RWPE2 (cell line): ENCODE data around the gene LUZP1.

Experiments used
- ATAC-seq: fragments of 200-7000 bp; cut with Tn5 transposase; 3 replicates; pipeline ENCODE4 v1.9.1; 2021; ENCODE audit warnings: low read depth
- DNase-seq: peaks from one replicate; pipeline ENCODE4 v3.0.0-alpha.2; 2020; ENCODE audit warnings: low spot score
- H3K27ac ChIP-seq: fragments of 450-650 bp; 2 replicates; pipeline ENCODE4 v1.5.1; 2017; ENCODE audit warnings: mild to moderate bottlenecking; ENCODE audit not compliant: poor library complexity, severe bottlenecking
- H3K27me3 ChIP-seq: fragments of 250-450 bp; sonication (Bioruptor Pico); 2 replicates; pipeline ENCODE4 v1.5.1; 2021; ENCODE audit warnings: mild to moderate bottlenecking, moderate library complexity; ENCODE audit not compliant: insufficient read depth, poor library complexity, severe bottlenecking
- H3K36me3 ChIP-seq: fragments of 250-450 bp; sonication (Bioruptor Pico); 2 replicates; pipeline ENCODE4 v1.5.1; 2020; ENCODE audit warnings: low read depth, mild to moderate bottlenecking, moderate library complexity
- H3K4me1 ChIP-seq: fragments of 250-450 bp; sonication (Bioruptor Pico); 2 replicates; pipeline ENCODE4 v1.5.1; 2021; ENCODE audit warnings: mild to moderate bottlenecking, moderate library complexity; ENCODE audit not compliant: insufficient read depth, poor library complexity, severe bottlenecking
- H3K4me3 ChIP-seq: fragments of 250-450 bp; sonication (Bioruptor Pico); 2 replicates; pipeline ENCODE4 v1.5.1; 2021; ENCODE audit warnings: mild to moderate bottlenecking, moderate library complexity; ENCODE audit not compliant: severe bottlenecking
- H3K9me3 ChIP-seq: fragments of 250-450 bp; sonication (Bioruptor Pico); 2 replicates; pipeline ENCODE4 v1.5.1; 2021; ENCODE audit warnings: mild to moderate bottlenecking, moderate library complexity; ENCODE audit not compliant: severe bottlenecking
- TF ChIP-seq, protein P1 (sequence below): fragments of 450-650 bp; IDR thresholded peaks from one replicate; pipeline ENCODE4 v1.5.1; 2017; ENCODE audit warnings: mild to moderate bottlenecking, moderate library complexity; ENCODE audit not compliant: poor library complexity, severe bottlenecking

The LUZP1 gene

DNA sequence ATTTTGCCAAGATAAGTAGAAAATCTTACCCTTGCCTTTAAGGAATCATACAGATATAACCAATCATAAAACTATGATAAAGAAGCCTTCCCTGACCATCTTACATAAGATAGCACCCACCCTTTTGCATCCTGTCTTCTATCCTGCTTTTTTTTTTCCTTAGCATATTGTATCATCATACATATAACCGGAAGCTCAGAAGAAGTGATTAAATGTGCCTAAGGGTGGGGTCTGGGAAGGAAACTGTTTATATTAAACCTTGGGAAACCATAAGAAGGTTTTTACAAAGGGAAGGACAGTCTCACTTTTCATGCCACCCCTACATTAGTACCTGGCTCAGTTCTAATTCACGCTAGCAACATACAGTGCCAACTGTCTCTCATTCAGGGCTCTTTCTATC is 66.8 kb downstream of the LUZP1 start:
- Histone ChIP-seq H3K4me3 (no peak overlapping the region), H3K9me3 (no peaks in the 10 kb centered on the region), H3K27me3 (no peaks in the 10 kb centered on the region), H3K4me1 (peaks cover 48% of the 10 kb centered on the region), H3K27ac (peak overlapping the region; percentile 96), H3K36me3 (peaks cover 36% of the 10 kb centered on the region)
- TF ChIP-seq, protein P1, sequence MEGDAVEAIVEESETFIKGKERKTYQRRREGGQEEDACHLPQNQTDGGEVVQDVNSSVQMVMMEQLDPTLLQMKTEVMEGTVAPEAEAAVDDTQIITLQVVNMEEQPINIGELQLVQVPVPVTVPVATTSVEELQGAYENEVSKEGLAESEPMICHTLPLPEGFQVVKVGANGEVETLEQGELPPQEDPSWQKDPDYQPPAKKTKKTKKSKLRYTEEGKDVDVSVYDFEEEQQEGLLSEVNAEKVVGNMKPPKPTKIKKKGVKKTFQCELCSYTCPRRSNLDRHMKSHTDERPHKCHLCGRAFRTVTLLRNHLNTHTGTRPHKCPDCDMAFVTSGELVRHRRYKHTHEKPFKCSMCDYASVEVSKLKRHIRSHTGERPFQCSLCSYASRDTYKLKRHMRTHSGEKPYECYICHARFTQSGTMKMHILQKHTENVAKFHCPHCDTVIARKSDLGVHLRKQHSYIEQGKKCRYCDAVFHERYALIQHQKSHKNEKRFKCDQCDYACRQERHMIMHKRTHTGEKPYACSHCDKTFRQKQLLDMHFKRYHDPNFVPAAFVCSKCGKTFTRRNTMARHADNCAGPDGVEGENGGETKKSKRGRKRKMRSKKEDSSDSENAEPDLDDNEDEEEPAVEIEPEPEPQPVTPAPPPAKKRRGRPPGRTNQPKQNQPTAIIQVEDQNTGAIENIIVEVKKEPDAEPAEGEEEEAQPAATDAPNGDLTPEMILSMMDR: no peak
- DNase-seq (no peak), ATAC-seq (peak; percentile 1; the same call in 1 of the 3 replicates)

DNA sequence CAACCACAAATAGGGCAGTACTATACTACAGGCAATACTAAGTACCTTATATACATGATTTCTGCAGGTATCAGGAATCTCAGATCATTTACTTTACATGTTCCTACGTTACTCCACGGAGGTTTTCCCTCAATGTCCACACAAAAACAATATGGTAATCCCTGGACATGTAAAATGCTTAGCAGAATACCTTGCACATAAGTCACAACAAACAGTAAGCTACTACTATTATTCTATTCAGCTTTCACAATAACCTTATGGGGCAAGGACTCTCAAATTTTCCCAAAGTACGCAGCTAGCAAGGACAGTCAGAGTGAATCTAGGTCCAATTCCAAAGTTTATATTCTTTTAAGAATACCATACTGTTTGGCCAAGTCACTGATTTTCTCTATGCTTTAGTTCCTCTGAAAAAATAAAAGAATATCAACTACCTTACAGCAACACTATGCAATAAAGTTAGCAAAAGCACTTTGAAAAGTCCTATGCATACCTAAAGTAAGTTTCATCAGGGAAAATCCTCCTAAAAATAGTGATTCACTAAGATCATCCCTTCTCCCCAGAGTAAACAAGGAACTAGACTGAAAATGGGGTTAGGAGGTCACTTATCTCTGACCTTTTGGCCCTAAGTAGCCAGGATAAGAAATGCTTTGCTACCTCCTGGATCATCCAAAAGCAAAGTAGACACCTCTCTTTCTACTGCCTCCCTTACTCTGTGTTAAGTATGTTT is 67.4 kb downstream of the LUZP1 start:
- peaks cover 48% of the 10 kb centered on the region for H3K4me1 ChIP-seq
- H3K27ac ChIP-seq: peak overlapping the region; percentile 96
- ATAC-seq: peak; percentile 17; the same call in 1 of the 3 replicates
- H3K4me3 ChIP-seq: no peak overlapping the region
- peaks cover 40% of the 10 kb centered on the region for H3K36me3 ChIP-seq
- no peaks in the 10 kb centered on the region for H3K9me3 ChIP-seq
- no peak for DNase-seq
- TF ChIP-seq, protein P1: no peak
- no peaks in the 10 kb centered on the region for H3K27me3 ChIP-seq

DNA sequence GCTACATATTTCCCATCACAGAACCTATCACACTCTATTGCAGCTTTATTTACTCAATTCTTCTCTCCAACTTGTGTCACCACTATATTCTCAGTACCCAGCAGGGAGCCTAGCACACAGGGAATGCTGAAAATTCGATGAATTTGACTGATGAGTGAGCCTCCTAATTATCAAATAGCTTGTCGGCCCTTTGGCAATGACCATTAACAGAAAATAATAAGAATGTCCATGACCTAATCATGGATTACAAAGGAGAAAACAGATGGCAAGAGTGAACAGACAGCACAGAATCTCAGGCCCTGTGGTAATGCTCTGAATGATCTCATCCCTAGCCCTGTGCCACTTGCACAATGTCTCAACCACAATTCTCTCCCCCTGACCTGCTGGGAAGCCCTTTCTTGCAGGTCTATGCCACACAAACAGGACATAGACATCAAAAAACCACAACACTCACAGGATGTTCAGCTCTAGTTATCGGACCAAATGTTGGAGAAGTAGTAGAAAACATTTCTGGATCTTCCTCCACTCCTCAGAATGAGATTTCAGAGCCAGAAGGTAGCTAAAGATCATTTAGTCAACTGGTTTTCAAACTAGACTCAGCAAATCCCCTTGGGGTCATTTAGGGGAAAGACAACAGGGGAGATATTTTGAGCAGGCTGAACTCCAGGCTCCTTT is 68.4 kb downstream of the LUZP1 start:
- Histone ChIP-seq H3K9me3 (no peaks in the 10 kb centered on the region), H3K27ac (peak overlapping the region; percentile 96), H3K4me1 (peaks cover 48% of the 10 kb centered on the region), H3K27me3 (no peaks in the 10 kb centered on the region), H3K4me3 (no peak overlapping the region), H3K36me3 (peaks cover 33% of the 10 kb centered on the region)
- ATAC-seq: peak; percentile 74
- TF ChIP-seq, protein P1: no peak
- peak; percentile 74 for DNase-seq

DNA sequence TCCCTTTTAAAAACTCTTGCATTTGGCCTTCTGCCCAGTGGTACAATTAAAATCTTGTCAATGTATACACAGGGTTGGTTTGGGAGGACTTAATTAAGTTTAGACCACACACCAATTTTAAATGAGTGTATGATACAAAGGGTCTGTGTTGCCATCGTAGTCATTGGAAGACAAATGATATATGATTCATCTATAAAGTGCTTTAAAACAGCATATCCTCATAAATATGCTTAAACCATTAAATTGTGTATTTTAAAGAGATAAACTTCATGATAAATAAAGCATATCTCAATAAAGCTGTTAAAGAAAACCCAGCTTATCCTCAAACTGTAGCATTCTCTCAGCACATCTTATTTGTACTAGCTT is 69.5 kb downstream of the LUZP1 start:
- H3K9me3 ChIP-seq: no peaks in the 10 kb centered on the region
- peak overlapping the region; percentile 96 for H3K27ac ChIP-seq
- peaks cover 48% of the 10 kb centered on the region for H3K4me1 ChIP-seq
- H3K4me3 ChIP-seq: no peak overlapping the region
- DNase-seq (no peak), ATAC-seq (no peak)
- H3K36me3 ChIP-seq: peaks cover 41% of the 10 kb centered on the region
- TF ChIP-seq, protein P1: no peak
- H3K27me3 ChIP-seq: no peaks in the 10 kb centered on the region
